ENCODE data around the gene MSX2. TPM values are rescaled to one million over a fixed set of nuclear protein-coding genes. Genes with fewer than 3 reads are reported as not detected.

The MSX2 gene
- total and polyA plus RNA-seq, 7 donors, result 0.90 to 3.6 (median 1.6) TPM

- no peak for TF ChIP-seq CTCF (IDR thresholded peaks at IDR 0.05)
- no peak overlapping the region for H3K27ac ChIP-seq
- DNase-seq (no peak), ATAC-seq (no peak)
- H3K36me3 ChIP-seq (ENCODE audit: insufficient read depth in 1 of 2, low read depth in 1 of 2), result no peaks in the 10 kb centered on the region
- intact Hi-C loops (cut with DNase I), result loop anchor here in 1 of 2 donors (10.0 kb wide), 1 partner anchor 149 kb away; no protein-coding TSS in a partner anchor
- 11 to 16% (median 15%) methylated on average over 23 of the region's 23 CpGs for WGBS, 3 donors
- H3K4me3 ChIP-seq, result peak overlapping the region; percentile 87
- peaks cover 3% of the 10 kb centered on the region for H3K4me1 ChIP-seq
- no peaks in the 10 kb centered on the region for H3K9me3 ChIP-seq
- peaks cover 6 to 76% (median 36%) of the 10 kb centered on the region in 3 donors for H3K27me3 ChIP-seq (ENCODE audit: insufficient read depth in 3 of 3, low read length in 2 of 3)
Observed at GRCh38 chr5:174723315-174723978, 935 bp upstream of the MSX2 start.

- Histone ChIP-seq H3K27ac (no peak overlapping the region), H3K36me3 (ENCODE audit: insufficient read depth in 1 of 2, low read depth in 1 of 2) (peaks cover 0 to under 1% of the 10 kb centered on the region in 2 donors), H3K4me1 (peaks cover 3% of the 10 kb centered on the region), H3K9me3 (no peaks in the 10 kb centered on the region), H3K4me3 (peak overlapping the region; percentile 87), H3K27me3 (ENCODE audit: insufficient read depth in 3 of 3, low read length in 2 of 3) (peaks cover 2 to 71% (median 33%) of the 10 kb centered on the region in 3 donors)
- intact Hi-C loops (cut with DNase I), result loop anchor here in 1 of 2 donors (10.0 kb wide), 1 partner anchor 149 kb away; no protein-coding TSS in a partner anchor
- TF ChIP-seq CTCF (IDR thresholded peaks at IDR 0.05), result no peak
- 0 to 2% (median 1%) methylated on average over 20 of the region's 20 CpGs for WGBS, 3 donors
- DNase-seq (no peak), ATAC-seq (peak in 2 of 4 donors; percentile 43 to 51)
Observed at GRCh38 chr5:174723979-174724483, 351 bp upstream of the MSX2 start.

DNA sequence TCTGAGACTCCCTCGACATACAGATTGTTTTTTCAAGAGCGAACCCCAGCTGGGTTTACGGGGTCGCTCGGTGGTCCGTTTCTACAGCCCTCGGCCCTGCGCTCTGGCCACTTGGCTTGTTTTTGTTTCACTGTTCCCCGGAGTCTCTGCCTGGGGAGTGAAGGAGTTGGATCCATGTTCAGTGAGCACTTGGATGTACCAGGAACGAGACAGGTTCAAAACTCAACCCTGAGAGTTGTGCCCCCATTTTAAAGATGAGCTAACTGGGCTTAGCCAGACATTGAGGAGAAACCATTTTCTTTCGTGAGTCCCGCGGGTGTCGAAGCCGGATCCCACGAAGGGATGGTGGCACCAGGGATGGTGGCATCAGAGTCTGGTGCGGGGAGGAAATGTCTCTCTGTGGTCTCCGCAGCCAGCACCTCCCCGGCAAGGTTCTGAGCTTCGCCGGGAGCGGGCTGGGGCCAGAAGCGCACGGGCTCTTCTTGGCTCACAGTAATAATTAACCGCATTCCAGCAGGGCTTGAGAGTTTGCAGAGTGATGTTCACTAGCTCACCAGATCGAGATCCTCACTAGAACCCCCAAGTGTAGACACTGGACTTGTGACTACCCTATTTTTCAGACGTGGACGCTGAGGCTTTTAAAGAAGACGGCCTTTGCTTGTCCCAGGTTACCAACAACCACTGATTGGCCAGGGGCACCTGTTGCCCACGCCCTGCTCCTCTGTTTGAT, 1.0 kb downstream of the MSX2 start:
- intact Hi-C loops (cut with DNase I), result loop anchor here in 1 of 2 donors (10.0 kb wide), 1 partner anchor 151 kb away; no protein-coding TSS in a partner anchor
- H3K4me3 ChIP-seq, result peak overlapping the region; percentile 87
- H3K36me3 ChIP-seq (ENCODE audit: insufficient read depth in 1 of 2, low read depth in 1 of 2), result peaks cover 0 to 9% of the 10 kb centered on the region in 2 donors
- DNase-seq (no peak), ATAC-seq (peak in 1 of 4 donors; percentile 4)
- peaks cover 2 to 60% (median 22%) of the 10 kb centered on the region in 3 donors for H3K27me3 ChIP-seq (ENCODE audit: insufficient read depth in 3 of 3, low read length in 2 of 3)
- WGBS, 3 donors, result 9 to 21% (median 20%) methylated on average over 30 of the region's 30 CpGs
- no peak overlapping the region for H3K27ac ChIP-seq
- TF ChIP-seq CTCF (IDR thresholded peaks at IDR 0.05), result no peak
- H3K4me1 ChIP-seq, result peaks cover 3% of the 10 kb centered on the region
- no peaks in the 10 kb centered on the region for H3K9me3 ChIP-seq

DNA sequence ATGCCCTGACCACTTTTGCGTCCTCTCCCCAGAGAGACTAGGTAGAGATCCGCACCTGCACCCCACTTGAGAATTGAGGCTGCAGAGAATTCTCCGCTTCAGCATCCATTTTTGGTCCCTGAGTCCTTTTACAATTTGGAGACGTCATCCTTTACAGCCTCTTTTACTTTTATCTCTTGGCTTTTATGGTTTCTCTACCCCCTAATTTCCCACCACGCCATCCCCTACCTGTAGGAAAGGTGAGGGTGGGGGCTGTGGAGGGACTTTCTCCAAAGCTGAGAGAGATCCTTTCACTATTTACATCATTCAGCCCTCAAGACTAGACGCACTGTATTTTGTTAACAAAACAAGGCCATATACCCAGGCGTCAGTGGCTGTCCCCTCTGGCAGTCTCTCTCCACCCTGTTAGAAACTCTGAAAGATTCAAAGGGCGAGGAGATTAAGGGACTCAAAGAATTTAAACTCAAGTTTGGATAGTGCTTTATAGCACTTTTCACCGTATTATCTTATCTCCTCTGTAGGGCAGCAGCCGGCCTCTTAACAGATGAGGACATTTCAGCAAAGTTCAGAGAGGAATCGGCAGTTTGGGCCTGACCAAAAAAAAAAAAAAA, 1.7 kb downstream of the MSX2 start:
- no peak for ATAC-seq
- H3K4me1 ChIP-seq, result no peaks in the 10 kb centered on the region
- WGBS, 3 donors, result 65 to 80% (median 73%) methylated on average over 11 of the region's 11 CpGs

More for the DNA sequence above, 1.7 kb downstream of the MSX2 start:
- Histone ChIP-seq H3K9me3 (no peaks in the 10 kb centered on the region), H3K36me3 (ENCODE audit: insufficient read depth in 1 of 2, low read depth in 1 of 2) (peaks cover 0 to 9% of the 10 kb centered on the region in 2 donors), H3K27me3 (ENCODE audit: insufficient read depth in 3 of 3, low read length in 2 of 3) (peaks cover 6 to 57% (median 18%) of the 10 kb centered on the region in 3 donors), H3K4me3 (peak overlapping the region; percentile 87), H3K27ac (no peak overlapping the region)
- intact Hi-C loops (cut with DNase I), result loop anchor here in 1 of 2 donors (10.0 kb wide), 1 partner anchor 151 kb away; no protein-coding TSS in a partner anchor
- TF ChIP-seq CTCF (IDR thresholded peaks at IDR 0.05), result no peak
- no peak for DNase-seq
